HepG2 (cell line): Measurements from ENCODE around the gene SOCS1. TPM values are rescaled to one million over a fixed set of nuclear protein-coding genes. Genes with fewer than 3 reads are reported as not detected.
A peak's percentile ranks its signal among the peaks of the same experiment; 100 is the strongest.

Experiments
- ARNTL ChIP-seq: sonication (generic); formaldehyde crosslinking; IDR thresholded peaks from 2 replicates; pipeline ENCODE4 v1.4.0; 2020; ENCODE audit warnings: mild to moderate bottlenecking, missing genetic modification reagents
- CBFB ChIP-seq: sonication (generic); formaldehyde crosslinking; IDR thresholded peaks from 2 replicates; pipeline ENCODE4 v1.4.0; 2020; ENCODE audit warnings: missing genetic modification reagents
- EZH2 ChIP-seq: conservative IDR thresholded peaks from 2 replicates; pipeline ENCODE4 v1.6.1; 2012; ENCODE audit warnings: mild to moderate bottlenecking, low read depth, low read length, moderate library complexity
- GABPB1 ChIP-seq: IDR thresholded peaks from 2 replicates; pipeline ENCODE4 v1.6.1; 2016; ENCODE audit warnings: mild to moderate bottlenecking, missing genetic modification reagents, moderate library complexity, missing compliant biosample characterization
- KLF11 ChIP-seq: IDR thresholded peaks from 2 replicates; pipeline ENCODE4 v1.6.1; 2016; ENCODE audit warnings: missing compliant biosample characterization
- MIER3 ChIP-seq: IDR thresholded peaks from 2 replicates; pipeline ENCODE4 v1.6.1; 2016; ENCODE audit warnings: missing compliant biosample characterization, borderline replicate concordance
- NCOA2 ChIP-seq: sonication (generic); formaldehyde crosslinking; IDR thresholded peaks from 2 replicates; pipeline ENCODE4 v1.8.0; 2022; ENCODE audit warnings: inconsistent platforms
- NCOA5 ChIP-seq: sonication (generic); formaldehyde crosslinking; IDR thresholded peaks from 2 replicates; pipeline ENCODE4 v1.4.0; 2020; ENCODE audit warnings: missing genetic modification reagents
- NFRKB ChIP-seq: fragments of 450-650 bp; IDR thresholded peaks from 2 replicates; pipeline ENCODE4 v1.6.1; 2017
- NR2F2 ChIP-seq: IDR thresholded peaks from 2 replicates; pipeline ENCODE4 v1.6.1; 2012; ENCODE audit warnings: low read depth, inconsistent platforms, borderline replicate concordance
- U2AF1 ChIP-seq: fragments of 200-400 bp; formaldehyde crosslinking; optimal IDR thresholded peaks from 2 replicates; pipeline ENCODE3; 2017; ENCODE audit warnings: mild to moderate bottlenecking, low read depth, low read length
- ZMAT3 ChIP-seq: sonication (generic); formaldehyde crosslinking; conservative IDR thresholded peaks from 2 replicates; pipeline ENCODE4 v1.7.0; 2021; ENCODE audit warnings: missing genetic modification reagents
- ZNF205 ChIP-seq: IDR thresholded peaks from 2 replicates; pipeline ENCODE4 v1.6.1; 2018; ENCODE audit warnings: missing biosample characterization, missing genetic modification reagents
- ZNF296 ChIP-seq: sonication (generic); formaldehyde crosslinking; conservative IDR thresholded peaks from 2 replicates; pipeline ENCODE4 v1.5.0; 2020; ENCODE audit warnings: mild to moderate bottlenecking, missing genetic modification reagents
- ZNF326 ChIP-seq: sonication (generic); formaldehyde crosslinking; IDR thresholded peaks from 2 replicates; pipeline ENCODE4 v1.4.0; 2020; ENCODE audit warnings: missing genetic modification reagents, borderline replicate concordance
- ZNF589 ChIP-seq: sonication (generic); formaldehyde crosslinking; conservative IDR thresholded peaks from 2 replicates; pipeline ENCODE4 v1.8.0; 2022; ENCODE audit warnings: mild to moderate bottlenecking, moderate library complexity, missing genetic modification reagents
- ZNF615 ChIP-seq: sonication (generic); formaldehyde crosslinking; IDR thresholded peaks from 2 replicates; pipeline ENCODE4 v1.5.0; 2020; ENCODE audit warnings: mild to moderate bottlenecking, missing genetic modification reagents, borderline replicate concordance
- polyA plus RNA-seq, 8 experiments: library from polyadenylated mRNA; depleted of rRNA in 3 of 8; stranded (reverse) in 7 of 8; unstranded in 1 of 8; fragments of >200 nt; fragmentation: Illumina TruSeq in 4 of 8; extraction: Trizol in 4 of 8; gene quantifications; 2 replicates each; pipeline versions ENCODE4 v1.2.1 to v1.2.3, GENCODE V29; 2011 to 2016; ENCODE audit warnings: low read depth in 4 of 8, missing spikeins in 1 of 8, mixed read lengths in 1 of 8; ENCODE audit not compliant: insufficient read depth in 1 of 8
- total RNA-seq, 5 experiments: library from RNA; depleted of rRNA; stranded (reverse); fragments of >200 nt; fragmentation: Illumina TruSeq; extraction: Trizol; gene quantifications; 2 replicates each; pipeline ENCODE4 v1.2.3, GENCODE V29; 2016; ENCODE audit warnings: low read depth in 1 of 5
- TF ChIP-seq, protein P1 (sequence below): sonication (generic); formaldehyde crosslinking; IDR thresholded peaks from 2 replicates; pipeline ENCODE4 v1.4.0; 2020; ENCODE audit warnings: mild to moderate bottlenecking, missing genetic modification reagents, borderline replicate concordance
- TF ChIP-seq, protein P2 (sequence below): sonication (generic); formaldehyde crosslinking; IDR thresholded peaks from 2 replicates; pipeline ENCODE4 v1.5.0; 2020; ENCODE audit warnings: mild to moderate bottlenecking, missing genetic modification reagents, borderline replicate concordance
- TF ChIP-seq, protein P3 (sequence below): sonication (generic); formaldehyde crosslinking; IDR thresholded peaks from 2 replicates; pipeline ENCODE4 v1.8.0; 2022; ENCODE audit warnings: mild to moderate bottlenecking, missing genetic modification reagents; ENCODE audit not compliant: insufficient replicate concordance
- TF ChIP-seq, protein P4 (sequence below): sonication (generic); formaldehyde crosslinking; IDR thresholded peaks from 2 replicates; pipeline ENCODE4 v1.5.1; 2020; ENCODE audit warnings: missing genetic modification reagents, mild to moderate bottlenecking, borderline replicate concordance

Gene SOCS1
- total and polyA plus RNA-seq, 2 of the 13 experiments (the other 11 are each of a cell fraction or from before 2014, with no cell fraction given): 5.3 to 6.3 TPM

DNA sequence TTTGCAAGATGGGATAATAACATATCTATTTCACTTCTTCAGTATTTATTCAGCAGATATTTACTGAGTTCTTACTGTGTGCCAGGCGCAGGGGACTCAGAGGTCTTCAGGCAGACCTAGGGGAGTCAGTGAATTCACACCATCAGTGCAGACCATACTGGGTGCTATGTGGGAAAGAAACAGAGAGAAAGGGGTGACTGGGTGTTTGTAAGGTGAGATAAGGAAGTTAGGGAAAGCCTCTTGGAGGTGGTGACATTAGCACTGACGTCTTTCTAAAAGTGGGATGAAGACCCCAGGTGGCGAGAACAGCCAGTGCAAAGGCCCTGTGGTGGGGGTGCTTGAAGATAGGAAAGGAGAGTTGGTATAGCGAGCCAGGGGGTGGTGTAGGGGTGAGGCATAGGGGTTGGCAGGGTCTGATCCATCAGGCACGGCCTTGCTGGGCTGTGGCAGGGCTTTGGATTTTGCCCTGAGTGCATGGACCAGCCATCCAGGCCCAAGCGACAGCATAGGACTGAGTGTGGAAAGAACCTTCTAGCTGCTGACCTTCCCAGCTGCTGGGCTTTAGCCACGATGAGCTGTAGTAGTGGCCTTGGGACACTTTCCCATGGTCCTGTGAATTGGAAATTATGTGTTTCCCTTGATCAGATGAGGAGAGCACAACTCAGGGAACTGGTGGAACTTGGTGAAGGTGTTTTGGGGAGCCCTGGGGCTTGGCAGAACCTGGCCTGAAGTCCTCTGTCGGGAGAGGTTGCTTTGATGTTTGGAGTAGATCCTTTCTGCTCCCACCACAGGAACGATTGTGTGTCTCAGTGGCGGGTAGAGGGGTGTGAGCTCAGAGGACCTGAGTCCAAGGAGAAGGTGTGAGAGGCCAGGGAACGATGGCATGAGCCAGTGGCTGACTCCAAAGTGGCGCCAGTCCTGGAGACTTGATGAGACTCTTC lies 3.9 kb upstream of the SOCS1 start (continued):
- TF ChIP-seq ZNF205 (CRISPR knock-in tag) (no peak), NCOA5 (no peak), MIER3 (CRISPR knock-in tag) (no peak), ZNF296 (CRISPR knock-in tag) (no peak), EZH2 (no peak), CBFB (CRISPR knock-in tag) (no peak), KLF11 (no peak), ZNF326 (CRISPR knock-in tag) (no peak; the same call in 1 of the 2 replicates), NR2F2 (no peak), NCOA2 (CRISPR knock-in tag) (no peak), ARNTL (CRISPR knock-in tag) (no peak), NFRKB (no peak), U2AF1 (no peak), ZNF615 (no peak), ZMAT3 (CRISPR knock-in tag) (no peak; the same call in 1 of the 2 replicates), GABPB1 (no peak), ZNF589 (CRISPR knock-in tag) (no peak)
- TF ChIP-seq, protein P1, sequence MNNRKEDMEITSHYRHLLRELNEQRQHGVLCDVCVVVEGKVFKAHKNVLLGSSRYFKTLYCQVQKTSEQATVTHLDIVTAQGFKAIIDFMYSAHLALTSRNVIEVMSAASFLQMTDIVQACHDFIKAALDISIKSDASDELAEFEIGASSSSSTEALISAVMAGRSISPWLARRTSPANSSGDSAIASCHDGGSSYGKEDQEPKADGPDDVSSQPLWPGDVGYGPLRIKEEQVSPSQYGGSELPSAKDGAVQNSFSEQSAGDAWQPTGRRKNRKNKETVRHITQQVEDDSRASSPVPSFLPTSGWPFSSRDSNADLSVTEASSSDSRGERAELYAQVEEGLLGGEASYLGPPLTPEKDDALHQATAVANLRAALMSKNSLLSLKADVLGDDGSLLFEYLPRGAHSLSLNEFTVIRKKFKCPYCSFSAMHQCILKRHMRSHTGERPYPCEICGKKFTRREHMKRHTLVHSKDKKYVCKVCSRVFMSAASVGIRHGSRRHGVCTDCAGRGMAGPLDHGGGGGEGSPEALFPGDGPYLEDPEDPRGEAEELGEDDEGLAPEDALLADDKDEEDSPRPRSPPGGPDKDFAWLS (CRISPR knock-in tag): no peak
- TF ChIP-seq, protein P2, sequence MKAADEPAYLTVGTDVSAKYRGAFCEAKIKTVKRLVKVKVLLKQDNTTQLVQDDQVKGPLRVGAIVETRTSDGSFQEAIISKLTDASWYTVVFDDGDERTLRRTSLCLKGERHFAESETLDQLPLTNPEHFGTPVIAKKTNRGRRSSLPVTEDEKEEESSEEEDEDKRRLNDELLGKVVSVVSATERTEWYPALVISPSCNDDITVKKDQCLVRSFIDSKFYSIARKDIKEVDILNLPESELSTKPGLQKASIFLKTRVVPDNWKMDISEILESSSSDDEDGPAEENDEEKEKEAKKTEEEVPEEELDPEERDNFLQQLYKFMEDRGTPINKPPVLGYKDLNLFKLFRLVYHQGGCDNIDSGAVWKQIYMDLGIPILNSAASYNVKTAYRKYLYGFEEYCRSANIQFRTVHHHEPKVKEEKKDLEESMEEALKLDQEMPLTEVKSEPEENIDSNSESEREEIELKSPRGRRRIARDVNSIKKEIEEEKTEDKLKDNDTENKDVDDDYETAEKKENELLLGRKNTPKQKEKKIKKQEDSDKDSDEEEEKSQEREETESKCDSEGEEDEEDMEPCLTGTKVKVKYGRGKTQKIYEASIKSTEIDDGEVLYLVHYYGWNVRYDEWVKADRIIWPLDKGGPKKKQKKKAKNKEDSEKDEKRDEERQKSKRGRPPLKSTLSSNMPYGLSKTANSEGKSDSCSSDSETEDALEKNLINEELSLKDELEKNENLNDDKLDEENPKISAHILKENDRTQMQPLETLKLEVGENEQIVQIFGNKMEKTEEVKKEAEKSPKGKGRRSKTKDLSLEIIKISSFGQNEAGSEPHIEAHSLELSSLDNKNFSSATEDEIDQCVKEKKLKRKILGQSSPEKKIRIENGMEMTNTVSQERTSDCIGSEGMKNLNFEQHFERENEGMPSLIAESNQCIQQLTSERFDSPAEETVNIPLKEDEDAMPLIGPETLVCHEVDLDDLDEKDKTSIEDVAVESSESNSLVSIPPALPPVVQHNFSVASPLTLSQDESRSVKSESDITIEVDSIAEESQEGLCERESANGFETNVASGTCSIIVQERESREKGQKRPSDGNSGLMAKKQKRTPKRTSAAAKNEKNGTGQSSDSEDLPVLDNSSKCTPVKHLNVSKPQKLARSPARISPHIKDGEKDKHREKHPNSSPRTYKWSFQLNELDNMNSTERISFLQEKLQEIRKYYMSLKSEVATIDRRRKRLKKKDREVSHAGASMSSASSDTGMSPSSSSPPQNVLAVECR (CRISPR knock-in tag): peak; percentile 39; the same call in 1 of the 2 replicates
- TF ChIP-seq, protein P3, sequence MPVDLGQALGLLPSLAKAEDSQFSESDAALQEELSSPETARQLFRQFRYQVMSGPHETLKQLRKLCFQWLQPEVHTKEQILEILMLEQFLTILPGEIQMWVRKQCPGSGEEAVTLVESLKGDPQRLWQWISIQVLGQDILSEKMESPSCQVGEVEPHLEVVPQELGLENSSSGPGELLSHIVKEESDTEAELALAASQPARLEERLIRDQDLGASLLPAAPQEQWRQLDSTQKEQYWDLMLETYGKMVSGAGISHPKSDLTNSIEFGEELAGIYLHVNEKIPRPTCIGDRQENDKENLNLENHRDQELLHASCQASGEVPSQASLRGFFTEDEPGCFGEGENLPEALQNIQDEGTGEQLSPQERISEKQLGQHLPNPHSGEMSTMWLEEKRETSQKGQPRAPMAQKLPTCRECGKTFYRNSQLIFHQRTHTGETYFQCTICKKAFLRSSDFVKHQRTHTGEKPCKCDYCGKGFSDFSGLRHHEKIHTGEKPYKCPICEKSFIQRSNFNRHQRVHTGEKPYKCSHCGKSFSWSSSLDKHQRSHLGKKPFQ (CRISPR knock-in tag): no peak
- TF ChIP-seq, protein P4, sequence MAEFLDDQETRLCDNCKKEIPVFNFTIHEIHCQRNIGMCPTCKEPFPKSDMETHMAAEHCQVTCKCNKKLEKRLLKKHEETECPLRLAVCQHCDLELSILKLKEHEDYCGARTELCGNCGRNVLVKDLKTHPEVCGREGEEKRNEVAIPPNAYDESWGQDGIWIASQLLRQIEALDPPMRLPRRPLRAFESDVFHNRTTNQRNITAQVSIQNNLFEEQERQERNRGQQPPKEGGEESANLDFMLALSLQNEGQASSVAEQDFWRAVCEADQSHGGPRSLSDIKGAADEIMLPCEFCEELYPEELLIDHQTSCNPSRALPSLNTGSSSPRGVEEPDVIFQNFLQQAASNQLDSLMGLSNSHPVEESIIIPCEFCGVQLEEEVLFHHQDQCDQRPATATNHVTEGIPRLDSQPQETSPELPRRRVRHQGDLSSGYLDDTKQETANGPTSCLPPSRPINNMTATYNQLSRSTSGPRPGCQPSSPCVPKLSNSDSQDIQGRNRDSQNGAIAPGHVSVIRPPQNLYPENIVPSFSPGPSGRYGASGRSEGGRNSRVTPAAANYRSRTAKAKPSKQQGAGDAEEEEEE (CRISPR knock-in tag): no peak
